Measurements from ENCODE around the gene BAIAP3. TPM values are rescaled to one million over a fixed set of nuclear protein-coding genes. Genes with fewer than 3 reads are reported as not detected.

Gene BAIAP3
- total and polyA plus RNA-seq, 10 donors: 2.7 to 15.7 (median 6.3) TPM

DNA sequence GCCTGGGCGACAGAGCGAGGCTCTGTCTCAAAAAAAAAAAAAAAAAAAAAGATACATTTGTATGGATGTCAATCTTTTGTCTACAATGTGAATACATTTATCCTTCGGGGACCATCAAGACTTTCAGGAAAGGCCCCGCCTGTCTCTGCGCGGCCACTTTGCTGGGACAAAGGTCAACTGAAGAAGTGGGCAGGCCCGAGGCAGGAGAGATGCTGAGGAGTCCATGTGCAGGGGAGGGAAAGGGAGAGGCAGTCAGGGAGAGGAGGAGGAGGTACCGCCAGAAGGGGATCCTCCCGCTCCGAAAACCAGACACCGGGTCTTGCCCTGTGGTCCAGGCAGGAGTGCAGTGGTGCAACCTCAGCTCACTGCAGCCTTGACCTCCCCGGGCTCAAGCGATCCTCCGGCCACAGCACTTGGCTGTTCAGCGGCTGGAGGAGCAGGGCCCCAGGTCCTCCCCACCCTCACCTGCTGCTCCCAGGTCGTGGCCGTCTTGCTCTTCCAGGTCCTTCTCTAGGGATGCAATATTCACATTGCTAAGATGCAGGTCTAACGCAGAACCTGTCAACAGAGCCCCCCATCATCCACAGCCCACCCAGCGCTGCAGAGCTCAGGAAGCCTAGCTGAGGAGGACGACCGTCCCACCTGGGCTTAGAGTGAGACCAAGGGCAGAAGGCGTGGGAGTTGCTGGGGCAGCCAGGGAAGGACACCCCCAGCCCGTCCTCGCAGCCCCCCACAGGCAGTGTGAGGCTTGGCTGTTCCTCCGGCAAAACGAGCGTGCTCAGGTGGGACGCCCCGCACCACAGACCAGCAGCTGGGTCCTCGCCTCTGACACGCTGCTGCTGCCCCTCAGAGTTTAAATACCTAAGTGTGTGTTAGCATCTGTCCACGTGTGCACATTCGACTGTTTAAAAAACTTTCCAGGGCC lies 37.9 kb downstream of the BAIAP3 start:
- Histone ChIP-seq H3K27me3 (replicated peaks in 1 of 7) (no peaks in the 10 kb centered on the region), H3K27ac (no peak overlapping the region), H3K4me1 (no peaks in the 10 kb centered on the region), H3K9me3 (no peaks in the 10 kb centered on the region), H3K4me3 (no peak overlapping the region), H3K36me3 (peaks cover 0 to 85% (median 51%) of the 10 kb centered on the region in 6 donors)
- 88 to 96% (median 93%) methylated on average over 26 to 33 of the region's 33 CpGs for WGBS, 5 donors
- intact Hi-C loops (cut with DNase I; ENCODE audit: low total_unique reads): no loop called here
- TF ChIP-seq POLR2A (IDR thresholded peaks at IDR 0.05): no peak
- TF ChIP-seq, protein P1, sequence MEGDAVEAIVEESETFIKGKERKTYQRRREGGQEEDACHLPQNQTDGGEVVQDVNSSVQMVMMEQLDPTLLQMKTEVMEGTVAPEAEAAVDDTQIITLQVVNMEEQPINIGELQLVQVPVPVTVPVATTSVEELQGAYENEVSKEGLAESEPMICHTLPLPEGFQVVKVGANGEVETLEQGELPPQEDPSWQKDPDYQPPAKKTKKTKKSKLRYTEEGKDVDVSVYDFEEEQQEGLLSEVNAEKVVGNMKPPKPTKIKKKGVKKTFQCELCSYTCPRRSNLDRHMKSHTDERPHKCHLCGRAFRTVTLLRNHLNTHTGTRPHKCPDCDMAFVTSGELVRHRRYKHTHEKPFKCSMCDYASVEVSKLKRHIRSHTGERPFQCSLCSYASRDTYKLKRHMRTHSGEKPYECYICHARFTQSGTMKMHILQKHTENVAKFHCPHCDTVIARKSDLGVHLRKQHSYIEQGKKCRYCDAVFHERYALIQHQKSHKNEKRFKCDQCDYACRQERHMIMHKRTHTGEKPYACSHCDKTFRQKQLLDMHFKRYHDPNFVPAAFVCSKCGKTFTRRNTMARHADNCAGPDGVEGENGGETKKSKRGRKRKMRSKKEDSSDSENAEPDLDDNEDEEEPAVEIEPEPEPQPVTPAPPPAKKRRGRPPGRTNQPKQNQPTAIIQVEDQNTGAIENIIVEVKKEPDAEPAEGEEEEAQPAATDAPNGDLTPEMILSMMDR (IDR thresholded peaks at IDR 0.05 in 8 of 11, conservative IDR thresholded peaks at IDR 0.05 in 3 of 11): no peak
- TF ChIP-seq POLR2AphosphoS5 (IDR thresholded peaks at IDR 0.05): no peak
- no peak for DNase-seq

DNA sequence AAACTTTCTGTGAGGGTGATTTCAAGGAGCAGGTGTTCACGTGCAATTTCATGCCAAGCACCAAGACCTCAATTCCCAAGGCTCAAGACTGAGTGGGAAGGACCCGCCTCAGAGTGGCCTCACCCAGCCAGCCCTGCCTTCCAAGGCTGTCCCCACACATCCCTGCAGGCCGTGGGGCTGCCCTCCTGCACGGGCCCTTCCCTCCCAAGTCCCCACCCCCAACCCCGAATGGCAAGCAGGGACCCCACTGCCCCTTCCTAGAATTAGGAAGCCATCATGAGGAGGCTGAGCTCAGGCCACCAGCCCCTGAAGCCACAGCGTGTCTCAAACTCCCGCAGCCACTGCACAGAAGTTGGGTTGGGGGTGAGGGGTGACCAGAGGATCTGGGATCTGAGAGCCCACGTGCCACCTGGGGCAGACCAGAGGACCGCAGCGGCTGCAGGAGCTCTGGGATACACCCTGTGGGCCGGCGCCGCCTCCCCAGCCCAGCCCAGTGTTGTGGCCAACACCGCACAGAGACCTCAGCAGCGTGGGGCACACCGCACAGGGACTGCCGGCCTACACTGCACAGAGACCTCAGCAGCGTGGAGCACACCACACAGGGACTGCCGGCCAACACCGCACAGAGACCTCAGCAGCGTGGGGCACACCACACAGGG lies 39.0 kb downstream of the BAIAP3 start:
- peaks cover 0 to 85% (median 44%) of the 10 kb centered on the region in 6 donors for H3K36me3 ChIP-seq
- H3K27ac ChIP-seq: no peak overlapping the region
- intact Hi-C loops (cut with DNase I; ENCODE audit: low total_unique reads): no loop called here
- 75 to 96% (median 89%) methylated on average over 5 to 18 of the region's 21 CpGs for WGBS, 5 donors
- peaks cover 0 to 4% (median under 1%) of the 10 kb centered on the region in 6 donors for H3K4me1 ChIP-seq
- peak in 1 of 3 donors; percentile 15 for TF ChIP-seq POLR2AphosphoS5 (IDR thresholded peaks at IDR 0.05)
- TF ChIP-seq POLR2A (IDR thresholded peaks at IDR 0.05): no peak
- TF ChIP-seq, protein P1 (IDR thresholded peaks at IDR 0.05 in 8 of 11, conservative IDR thresholded peaks at IDR 0.05 in 3 of 11): no peak
- H3K9me3 ChIP-seq: no peaks in the 10 kb centered on the region
- no peaks in the 10 kb centered on the region for H3K27me3 ChIP-seq (replicated peaks in 1 of 7)
- no peak overlapping the region for H3K4me3 ChIP-seq
- no peak for DNase-seq

DNA sequence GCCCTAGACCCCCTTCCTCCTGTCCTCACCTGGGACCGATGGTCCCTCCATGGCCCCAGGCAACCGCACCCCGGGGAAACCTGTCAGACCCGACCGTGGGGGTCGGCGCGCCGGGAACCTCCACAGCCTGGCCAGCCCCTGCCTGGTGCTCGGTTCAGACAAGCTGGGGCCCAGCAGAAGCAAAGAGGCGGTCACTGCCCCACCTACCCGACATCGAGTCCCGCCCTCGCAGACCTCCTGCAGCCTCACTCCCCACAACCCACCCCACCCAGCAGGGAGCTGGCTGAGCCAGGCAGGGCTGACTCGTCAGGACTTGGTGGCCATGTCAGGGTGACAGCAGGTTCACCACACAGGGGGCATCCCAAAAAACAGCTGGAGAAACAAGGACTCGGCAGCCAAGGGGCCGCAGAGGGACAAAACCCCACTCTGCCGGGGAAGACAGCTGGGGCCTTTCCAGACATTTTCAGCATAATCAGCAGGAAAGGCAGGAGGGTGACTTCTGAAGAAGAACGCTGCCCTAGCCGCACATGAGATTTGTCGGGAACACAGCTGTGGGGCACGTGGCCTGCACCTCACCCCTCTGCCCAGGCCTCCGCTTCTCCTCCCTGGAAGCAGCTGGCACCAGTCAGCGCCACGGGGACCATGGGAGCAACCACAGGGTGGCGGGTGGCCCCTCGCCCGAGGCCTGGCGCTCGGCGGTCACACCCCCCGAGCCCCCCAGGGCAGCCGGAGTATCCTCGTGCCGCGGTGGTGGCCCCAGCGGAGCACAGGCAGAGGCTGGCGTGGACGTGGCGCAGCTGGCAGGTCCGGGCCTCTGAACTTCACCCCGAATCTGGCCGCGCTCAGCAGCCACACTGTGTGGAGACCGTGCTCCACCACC lies 41.2 kb downstream of the BAIAP3 start:
- intact Hi-C loops (cut with DNase I; ENCODE audit: low total_unique reads): no loop called here
- H3K27me3 ChIP-seq (replicated peaks in 1 of 7): no peaks in the 10 kb centered on the region
- TF ChIP-seq POLR2A (IDR thresholded peaks at IDR 0.05): no peak
- peak in 1 of 3 donors; percentile 8 for TF ChIP-seq POLR2AphosphoS5 (IDR thresholded peaks at IDR 0.05)
- TF ChIP-seq, protein P1 (IDR thresholded peaks at IDR 0.05 in 8 of 11, conservative IDR thresholded peaks at IDR 0.05 in 3 of 11): no peak
- 92 to 96% (median 95%) methylated on average over 24 to 46 of the region's 46 CpGs for WGBS, 5 donors
- DNase-seq: no peak
- peaks cover 0 to 76% (median 29%) of the 10 kb centered on the region in 6 donors for H3K36me3 ChIP-seq
- H3K4me1 ChIP-seq: peaks cover 8 to 26% (median 19%) of the 10 kb centered on the region in 6 donors
- no peaks in the 10 kb centered on the region for H3K9me3 ChIP-seq
- H3K4me3 ChIP-seq: no peak overlapping the region
- H3K27ac ChIP-seq: no peak overlapping the region
